D341Med (cell line): ENCODE results near the gene APCDD1L.
"Not testable (repeated sequence)": the region's sequence is repeated elsewhere in the genome, so short reads cannot be mapped to it uniquely, and the experiment has no call there.

Experiments
- DNase-seq: peaks from one replicate; pipeline ENCODE4 v3.0.0; 2012; ENCODE audit warnings: low spot score

Gene APCDD1L

GRCh38 chr20:58440021-58440767 is 75.0 kb downstream of the APCDD1L start:
- DNase-seq = no peak

GRCh38 chr20:58438970-58439808 is 76.0 kb downstream of the APCDD1L start:
- DNase-seq = no peak

- no peak for DNase-seq
These were observed 78.1 kb downstream of the APCDD1L start for GRCh38 chr20:58436868-58437645.

GRCh38 chr20:58435237-58435636 is 80.0 kb downstream of the APCDD1L start:
- no peak for DNase-seq

GRCh38 chr20:58434326-58434725 is 80.9 kb downstream of the APCDD1L start:
- DNase-seq = no peak

GRCh38 chr20:58433759-58434158 is 81.4 kb downstream of the APCDD1L start:
- no peak for DNase-seq

- DNase-seq = no peak
These were observed 82.1 kb downstream of the APCDD1L start for GRCh38 chr20:58433029-58433647.

- DNase-seq = no peak
These were observed 82.8 kb downstream of the APCDD1L start for GRCh38 chr20:58432186-58432954.

- no peak for DNase-seq
These were observed 84.1 kb downstream of the APCDD1L start for GRCh38 chr20:58431134-58431533.

GRCh38 chr20:58429303-58429702 is 85.9 kb downstream of the APCDD1L start:
- no peak for DNase-seq

GRCh38 chr20:58428364-58428763 is 86.8 kb downstream of the APCDD1L start:
- no peak for DNase-seq

- not testable (repeated sequence) for DNase-seq
These were observed 87.6 kb downstream of the APCDD1L start for GRCh38 chr20:58427571-58427970.

GRCh38 chr20:58424218-58424969 is 90.8 kb downstream of the APCDD1L start:
- no peak for DNase-seq

GRCh38 chr20:58421497-58421850 is 93.7 kb downstream of the APCDD1L start:
- no peak for DNase-seq

GRCh38 chr20:58420798-58421496 is 94.3 kb downstream of the APCDD1L start:
- no peak for DNase-seq

GRCh38 chr20:58418949-58419748 is 96.0 kb downstream of the APCDD1L start:
- no peak for DNase-seq

GRCh38 chr20:58417438-58417837 is 97.8 kb downstream of the APCDD1L start:
- DNase-seq = no peak

GRCh38 chr20:58416835-58417234 is 98.4 kb downstream of the APCDD1L start:
- DNase-seq = no peak

- DNase-seq = no peak
These were observed 99.1 kb downstream of the APCDD1L start for GRCh38 chr20:58416057-58416456.
